GM12872 (cell line): ENCODE data around the gene VAPA.
A peak's percentile ranks its signal among the peaks of the same experiment; 100 is the strongest.

Experiments
- CTCF ChIP-seq: IDR thresholded peaks from 3 replicates; pipeline ENCODE4 v1.5.1; 2011; ENCODE audit warnings: low read depth, mild to moderate bottlenecking, low read length, moderate library complexity; ENCODE audit not compliant: insufficient read depth

VAPA gene

GRCh38 chr18:9965711-9966624 lies 52.2 kb downstream of the VAPA start:
- no peak for TF ChIP-seq CTCF

- TF ChIP-seq CTCF: no peak
Observed at GRCh38 chr18:9968081-9968848, 54.4 kb downstream of the VAPA start.

GRCh38 chr18:9969247-9969646 lies 55.4 kb downstream of the VAPA start:
- no peak for TF ChIP-seq CTCF

- TF ChIP-seq CTCF: peak; percentile 60
Observed at GRCh38 chr18:9971313-9971920, 57.6 kb downstream of the VAPA start.

- no peak for TF ChIP-seq CTCF
Observed at GRCh38 chr18:9973470-9973869, 59.7 kb downstream of the VAPA start.

- TF ChIP-seq CTCF: no peak
Observed at GRCh38 chr18:9974279-9974915, 60.6 kb downstream of the VAPA start.

- TF ChIP-seq CTCF: no peak
Observed at GRCh38 chr18:9975658-9976057, 61.8 kb downstream of the VAPA start.
